ENCODE results near the gene CCNO. TPM values are rescaled to one million over a fixed set of nuclear protein-coding genes. Genes with fewer than 3 reads are reported as not detected.

Gene CCNO
- total and polyA plus RNA-seq, 2 experiments from 2014 or later = 1.7 TPM; not detected in 1

DNA sequence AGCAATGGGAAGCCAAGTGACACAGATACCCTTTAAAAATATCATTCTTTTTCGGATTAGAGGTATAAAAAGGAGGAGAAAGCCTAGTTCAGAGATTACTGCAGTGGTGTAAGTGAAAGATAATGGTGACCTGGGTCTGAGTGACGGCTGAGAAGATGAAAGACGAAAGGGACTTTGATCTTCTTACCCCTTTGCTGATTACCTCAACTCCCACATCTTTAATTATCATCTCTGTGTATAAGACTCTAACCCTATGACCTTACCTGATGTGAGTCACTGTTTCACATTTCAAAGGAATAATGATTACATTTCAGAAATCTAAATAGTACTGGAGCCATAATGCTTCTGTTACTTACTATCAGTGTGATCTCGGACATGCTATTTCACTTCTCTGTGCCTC, 21.4 kb upstream of the CCNO start:
- TF ChIP-seq EZH2phosphoT487 (IDR thresholded peaks at IDR 0.05; ENCODE audit: insufficient read depth, low read depth) (no peak), EZH2 (IDR thresholded peaks at IDR 0.05; ENCODE audit: insufficient read depth, poor library complexity, severe bottlenecking) (no peak)
- DNase-seq = no peak
- in situ Hi-C loops (cut with MboI) = no loop called here
- no peaks in the 10 kb centered on the region for H3K9me3 ChIP-seq (ENCODE audit: low read depth)
- no peak overlapping the region for H3K4me2 ChIP-seq (ENCODE audit: unreplicated experiment)
- H3K36me3 ChIP-seq (ENCODE audit: low read depth) = peaks cover 43% of the 10 kb centered on the region
- H3K27ac ChIP-seq = no peak overlapping the region
- no peaks in the 10 kb centered on the region for H4K20me1 ChIP-seq (ENCODE audit: insufficient read depth)
- no peaks in the 10 kb centered on the region for H3K4me1 ChIP-seq (ENCODE audit: insufficient read depth)
- no peak overlapping the region for H3K4me3 ChIP-seq
- no peaks in the 10 kb centered on the region for H3K9me2 ChIP-seq (ENCODE audit: insufficient read depth)
- WGBS, 2 experiments (ENCODE audit: low coverage in 1 of 2, low lambda C conversion rate in 2 of 2, missing lambda C conversion rate in 2 of 2) = 93 to 96% methylated on average over 4 of the region's 4 CpGs
- H3K27me3 ChIP-seq (replicated peaks; ENCODE audit: insufficient read depth) = no peaks in the 10 kb centered on the region
- H3F3A ChIP-seq (ENCODE audit: insufficient read depth) = peaks cover 12% of the 10 kb centered on the region; the same call in 1 of the 2 replicates
- H3K79me2 ChIP-seq (ENCODE audit: insufficient read depth) = no peaks in the 10 kb centered on the region
- H3K9ac ChIP-seq = no peak overlapping the region
- H2AFZ ChIP-seq = no peak overlapping the region

- Histone ChIP-seq H3K27me3 (replicated peaks; ENCODE audit: insufficient read depth) (no peaks in the 10 kb centered on the region), H3K27ac (no peak overlapping the region), H3K4me1 (ENCODE audit: insufficient read depth) (no peaks in the 10 kb centered on the region), H4K20me1 (ENCODE audit: insufficient read depth) (no peaks in the 10 kb centered on the region), H3K36me3 (ENCODE audit: low read depth) (peaks cover 6% of the 10 kb centered on the region; the same call in 1 of the 2 replicates), H3F3A (ENCODE audit: insufficient read depth) (peaks cover 11% of the 10 kb centered on the region; the same call in 1 of the 2 replicates), H3K4me2 (ENCODE audit: unreplicated experiment) (no peak overlapping the region), H3K9me2 (ENCODE audit: insufficient read depth) (no peaks in the 10 kb centered on the region), H3K79me2 (ENCODE audit: insufficient read depth) (no peaks in the 10 kb centered on the region), H3K4me3 (no peak overlapping the region), H3K9me3 (ENCODE audit: low read depth) (peaks cover 5% of the 10 kb centered on the region), H3K9ac (no peak overlapping the region), H2AFZ (no peak overlapping the region)
- TF ChIP-seq EZH2phosphoT487 (IDR thresholded peaks at IDR 0.05; ENCODE audit: insufficient read depth, low read depth) (no peak), EZH2 (IDR thresholded peaks at IDR 0.05; ENCODE audit: insufficient read depth, poor library complexity, severe bottlenecking) (no peak)
- 98 to 100% methylated on average over 1 of the region's 1 CpG for WGBS, 2 experiments (ENCODE audit: low coverage in 1 of 2, low lambda C conversion rate in 2 of 2, missing lambda C conversion rate in 2 of 2)
- in situ Hi-C loops (cut with MboI) = no loop called here
- DNase-seq = no peak
Measured at GRCh38 chr5:55250064-55250463, 16.7 kb upstream of the CCNO start.

DNA sequence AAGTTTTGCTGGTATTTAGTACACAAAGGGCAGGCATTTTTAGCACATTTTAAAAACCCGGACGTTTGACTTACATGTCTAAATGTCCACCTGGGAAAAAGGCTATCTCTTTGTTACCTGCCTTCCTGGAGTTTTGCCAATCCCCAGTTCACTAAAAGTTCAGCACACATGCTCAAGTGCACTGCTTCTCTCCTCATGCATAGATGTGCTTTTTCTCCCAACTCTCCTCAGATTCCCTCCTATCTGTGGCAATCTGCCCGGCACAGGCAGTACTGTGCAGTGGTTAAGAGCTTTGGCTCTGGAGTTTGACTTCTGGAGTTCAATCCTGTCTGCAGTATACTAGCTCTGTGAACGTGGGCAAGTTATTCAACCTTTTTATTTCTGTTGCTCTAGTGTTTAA, 8.3 kb upstream of the CCNO start:
- no peaks in the 10 kb centered on the region for H3K9me3 ChIP-seq (ENCODE audit: low read depth)
- DNase-seq = no peak
- no peaks in the 10 kb centered on the region for H3K27me3 ChIP-seq (replicated peaks; ENCODE audit: insufficient read depth)
- in situ Hi-C loops (cut with MboI) = no loop called here
- WGBS, 2 experiments (ENCODE audit: low coverage in 1 of 2, low lambda C conversion rate in 2 of 2, missing lambda C conversion rate in 2 of 2) = 36 to 45% methylated on average over 4 of the region's 4 CpGs
- H3F3A ChIP-seq (ENCODE audit: insufficient read depth) = no peaks in the 10 kb centered on the region
- H2AFZ ChIP-seq = no peak overlapping the region
- H3K36me3 ChIP-seq (ENCODE audit: low read depth) = no peaks in the 10 kb centered on the region
- no peak overlapping the region for H3K9ac ChIP-seq
- no peak overlapping the region for H3K27ac ChIP-seq
- H3K4me1 ChIP-seq (ENCODE audit: insufficient read depth) = no peaks in the 10 kb centered on the region
- H3K79me2 ChIP-seq (ENCODE audit: insufficient read depth) = no peaks in the 10 kb centered on the region
- no peak for TF ChIP-seq EZH2 (IDR thresholded peaks at IDR 0.05; ENCODE audit: insufficient read depth, poor library complexity, severe bottlenecking)
- no peak for TF ChIP-seq EZH2phosphoT487 (IDR thresholded peaks at IDR 0.05; ENCODE audit: insufficient read depth, low read depth)
- no peak overlapping the region for H3K4me2 ChIP-seq (ENCODE audit: unreplicated experiment)
- no peaks in the 10 kb centered on the region for H4K20me1 ChIP-seq (ENCODE audit: insufficient read depth)
- no peak overlapping the region for H3K4me3 ChIP-seq
- H3K9me2 ChIP-seq (ENCODE audit: insufficient read depth) = no peaks in the 10 kb centered on the region

DNA sequence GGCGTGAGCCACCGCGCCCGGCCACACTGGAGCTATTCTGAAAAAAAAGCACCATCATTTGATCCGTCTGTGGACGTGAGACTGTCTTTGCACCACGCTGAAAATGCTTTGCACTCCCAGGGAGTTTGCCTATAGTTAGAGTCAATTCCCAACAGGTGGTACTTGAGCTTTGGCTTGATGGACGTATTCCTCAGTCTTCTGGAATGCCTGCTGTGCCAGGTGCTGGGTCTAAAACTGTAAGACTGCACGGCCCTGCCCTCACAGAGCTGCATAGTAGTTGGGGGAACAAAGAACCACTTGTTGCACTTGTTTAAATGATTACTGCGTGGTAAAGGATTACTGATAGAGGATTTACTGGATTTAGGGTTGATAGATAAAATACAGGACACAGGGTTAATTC, 3.4 kb upstream of the CCNO start:
- in situ Hi-C loops (cut with MboI) = no loop called here
- Histone ChIP-seq H3K4me3 (no peak overlapping the region), H3K9ac (no peak overlapping the region), H3K27ac (no peak overlapping the region), H3K79me2 (ENCODE audit: insufficient read depth) (no peaks in the 10 kb centered on the region), H3K9me3 (ENCODE audit: low read depth) (no peaks in the 10 kb centered on the region), H3K4me1 (ENCODE audit: insufficient read depth) (0 out of 2 replicates have a peak, but pooled peaks cover 3% of the 10 kb centered on the region), H3K9me2 (ENCODE audit: insufficient read depth) (no peaks in the 10 kb centered on the region), H3K27me3 (replicated peaks; ENCODE audit: insufficient read depth) (peaks cover 6% of the 10 kb centered on the region; the same call in 1 of the 2 replicates), H3F3A (ENCODE audit: insufficient read depth) (0 out of 2 replicates have a peak, but pooled peaks cover 5% of the 10 kb centered on the region), H2AFZ (no peak overlapping the region), H3K36me3 (ENCODE audit: low read depth) (no peaks in the 10 kb centered on the region), H4K20me1 (ENCODE audit: insufficient read depth) (no peaks in the 10 kb centered on the region), H3K4me2 (ENCODE audit: unreplicated experiment) (no peak overlapping the region)
- no peak for TF ChIP-seq EZH2 (IDR thresholded peaks at IDR 0.05; ENCODE audit: insufficient read depth, poor library complexity, severe bottlenecking)
- TF ChIP-seq EZH2phosphoT487 (IDR thresholded peaks at IDR 0.05; ENCODE audit: insufficient read depth, low read depth) = no peak
- no peak for DNase-seq
- WGBS, 2 experiments (ENCODE audit: low coverage in 1 of 2, low lambda C conversion rate in 2 of 2, missing lambda C conversion rate in 2 of 2) = 78 to 85% methylated on average over 10 of the region's 10 CpGs
